GM12878 (cell line): ENCODE measurements around the gene UBAC2.

Experiments used
- CHD2 ChIP-seq: IDR thresholded peaks from 2 replicates; pipeline ENCODE4 v1.6.1; 2011; ENCODE audit warnings: low read depth, low read length, improper control_type of control experiment, borderline replicate concordance
- CTCF ChIP-seq, 3 experiments: IDR thresholded peaks in 2 of 3; conservative IDR thresholded peaks in 1 of 3; 2 replicates each; pipeline ENCODE4 v1.5.1; 2011; ENCODE audit warnings: low read depth in 3 of 3, low read length in 3 of 3, mild to moderate bottlenecking in 3 of 3, control low read depth in 2 of 3, moderate library complexity in 2 of 3, inconsistent platforms in 1 of 3, mixed read lengths in 1 of 3; ENCODE audit not compliant: control insufficient read depth in 2 of 3, insufficient read depth in 1 of 3; ENCODE audit errors: extremely low read depth in 1 of 3
- MXI1 ChIP-seq: fragments of 150-350 bp; IDR thresholded peaks from 2 replicates; pipeline ENCODE4 v1.6.1; 2011; ENCODE audit warnings: low read depth, mild to moderate bottlenecking, inconsistent platforms, low read length, improper control_type of control experiment
- POLR2A ChIP-seq: IDR thresholded peaks from 2 replicates; pipeline ENCODE4 v1.6.1; 2011; ENCODE audit warnings: low read depth, mild to moderate bottlenecking, low read length
- TAF1 ChIP-seq: IDR thresholded peaks from 2 replicates; pipeline ENCODE4 v1.6.1; 2011; ENCODE audit warnings: mild to moderate bottlenecking, low read depth, low read length, borderline replicate concordance
- TCF12 ChIP-seq: IDR thresholded peaks from 2 replicates; pipeline ENCODE4 v1.6.1; 2011; ENCODE audit warnings: low read depth, mild to moderate bottlenecking, low read length
- USF2 ChIP-seq: IDR thresholded peaks from 2 replicates; pipeline ENCODE4 v1.6.1; 2011; ENCODE audit warnings: low read depth, low read length, improper control_type of control experiment, borderline replicate concordance

DNA sequence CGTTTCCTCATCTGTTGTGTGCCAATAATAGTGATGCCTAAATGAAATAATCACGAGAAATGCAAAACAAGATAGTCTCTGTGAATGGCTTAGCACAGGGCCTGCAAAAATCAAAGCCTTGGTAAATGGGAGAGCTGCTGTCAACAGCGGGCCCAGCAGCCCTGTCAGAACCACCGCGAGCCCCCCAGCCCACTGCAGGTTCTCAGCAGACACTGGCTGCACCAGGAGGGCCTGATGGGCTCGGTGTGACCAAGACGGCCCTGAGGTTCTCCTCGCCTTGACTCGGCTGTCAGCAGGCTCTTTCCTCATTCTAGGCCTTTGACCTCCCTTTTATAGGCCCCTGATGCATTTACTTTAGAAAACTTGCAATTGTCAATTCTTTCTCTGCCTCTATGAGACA lies 197.4 kb downstream of the UBAC2 start:
- TF ChIP-seq CTCF (IDR thresholded peaks at IDR 0.05 in 2 of 3, conservative IDR thresholded peaks at IDR 0.05 in 1 of 3; ENCODE audit: control insufficient read depth in 2 of 3, extremely low read depth in 1 of 3, insufficient read depth in 1 of 3, low read depth in 3 of 3, low read length in 3 of 3) = no peak
- TF ChIP-seq CHD2 = no peak
- TF ChIP-seq TCF12 = no peak
- no peak for TF ChIP-seq USF2
- no peak for TF ChIP-seq POLR2A
- TF ChIP-seq MXI1 = no peak
- TF ChIP-seq TAF1 = no peak
